ENCODE results near the gene PDGFRB. TPM values are rescaled to one million over a fixed set of nuclear protein-coding genes. Genes with fewer than 3 reads are reported as not detected.

The PDGFRB gene
- total and polyA plus RNA-seq, 10 of the 15 experiments (the other 5 are each of a cell fraction or from before 2014, with no cell fraction given): 0.02 to 3.0 (median 1.0) TPM

DNA sequence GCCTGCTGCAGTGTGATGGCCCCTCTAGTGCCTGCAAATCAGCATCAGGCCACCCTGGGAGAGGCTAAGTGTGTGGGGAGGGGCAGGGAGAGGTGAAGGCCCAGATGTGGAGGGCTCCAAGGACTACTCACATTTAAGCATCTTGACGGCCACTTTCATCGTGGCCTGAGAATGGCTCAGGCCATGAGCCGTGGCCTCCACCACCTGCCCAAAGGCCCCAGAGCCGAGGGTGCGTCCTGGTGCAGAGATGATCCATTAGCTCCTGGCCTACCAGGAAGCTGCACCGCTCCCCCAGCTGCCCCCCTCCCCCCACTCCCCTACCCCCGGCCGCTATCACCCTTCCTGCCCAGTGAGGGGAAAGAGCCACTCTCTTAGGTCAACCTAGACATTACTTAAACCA is 31.0 kb downstream of the PDGFRB start:
- H2AFZ ChIP-seq (ENCODE audit: control insufficient read depth, low read depth, low read length): no peak overlapping the region
- ATAC-seq (no peak), FAIRE-seq (no peak), DNase-seq (ENCODE audit: low read depth, low spot score) (no peak)
- no peak overlapping the region for H3K4me2 ChIP-seq (ENCODE audit: control insufficient read depth, insufficient read depth)
- POLR2A ChIA-PET: no interaction called here
- BruUV-seq (replicated peaks): no TSS peak
- H3K27me3 ChIP-seq (replicated peaks in 1 of 2; ENCODE audit: control insufficient read depth in 2 of 2, insufficient read depth in 2 of 2, low read length in 1 of 2): no peaks in the 10 kb centered on the region
- CTCF ChIA-PET: interaction anchor here (1.9 kb wide), 1 partner anchor 94 kb away, joined by 8 read pairs; no protein-coding TSS in a partner anchor
- in situ Hi-C loops (cut with MboI) (no loop called here), intact Hi-C loops (cut with micrococcal nuclease; ENCODE audit: unreplicated experiment) (no loop called here)
- no peak for TF ChIP-seq KLF5 (IDR thresholded peaks at IDR 0.05; ENCODE audit: partially characterized antibody)
- TF ChIP-seq, protein P1, sequence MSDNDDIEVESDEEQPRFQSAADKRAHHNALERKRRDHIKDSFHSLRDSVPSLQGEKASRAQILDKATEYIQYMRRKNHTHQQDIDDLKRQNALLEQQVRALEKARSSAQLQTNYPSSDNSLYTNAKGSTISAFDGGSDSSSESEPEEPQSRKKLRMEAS (IDR thresholded peaks at IDR 0.05; ENCODE audit: low read depth, low read length): no peak
- TF ChIP-seq NFXL1 (IDR thresholded peaks at IDR 0.05; ENCODE audit: borderline replicate concordance): no peak
- no peak for TF ChIP-seq NBN (IDR thresholded peaks at IDR 0.05)
- no peak for TF ChIP-seq YY1 (IDR thresholded peaks at IDR 0.05; ENCODE audit: low read depth, low read length)
- TF ChIP-seq TCF7 (IDR thresholded peaks at IDR 0.05; ENCODE audit: borderline replicate concordance): no peak
- TF ChIP-seq IKZF2 (IDR thresholded peaks at IDR 0.05): no peak
- TF ChIP-seq RCOR1 (conservative IDR thresholded peaks at IDR 0.05; ENCODE audit: low read depth, low read length): no peak
- TF ChIP-seq YBX1 (IDR thresholded peaks at IDR 0.05): no peak
- no peak for TF ChIP-seq ATF2 (IDR thresholded peaks at IDR 0.05; ENCODE audit: low read length)
- TF ChIP-seq TARDBP (IDR thresholded peaks at IDR 0.05; ENCODE audit: borderline replicate concordance): no peak
- no peak for TF ChIP-seq ASH2L (IDR thresholded peaks at IDR 0.05; ENCODE audit: borderline replicate concordance, low read depth)
- no peak for TF ChIP-seq BACH1 (IDR thresholded peaks at IDR 0.05; ENCODE audit: borderline replicate concordance)
- H3K27ac ChIP-seq (ENCODE audit: control insufficient read depth, insufficient read depth): no peak overlapping the region
- no peaks in the 10 kb centered on the region for H3K79me2 ChIP-seq (ENCODE audit: control insufficient read depth, insufficient read depth, low read length)
- no peaks in the 10 kb centered on the region for H3K9me3 ChIP-seq (replicated peaks; ENCODE audit: control insufficient read depth, insufficient read depth, low read length)
- H3K9ac ChIP-seq (ENCODE audit: control insufficient read depth, insufficient read depth, low read length): no peak overlapping the region
- SMC1A ChIA-PET (ENCODE audit: uncharacterized antibody, unreplicated experiment): no interaction called here
- H3K4me3 ChIP-seq: no peak overlapping the region
- RAD21 ChIA-PET (ENCODE audit: unreplicated experiment): no interaction called here
- no peaks in the 10 kb centered on the region for H3K4me1 ChIP-seq (ENCODE audit: control insufficient read depth, insufficient read depth, low read length)
- H4K20me1 ChIP-seq (ENCODE audit: control insufficient read depth, insufficient read depth): no peaks in the 10 kb centered on the region
- no peaks in the 10 kb centered on the region for H3K36me3 ChIP-seq (ENCODE audit: control insufficient read depth in 2 of 2, insufficient read depth in 2 of 2, low read length in 1 of 2)
- 45% methylated on average over 8 of the region's 8 CpGs for WGBS (ENCODE audit: insufficient coverage, insufficient replicate concordance, low lambda C conversion rate, missing lambda C conversion rate)
